ENCODE results near the gene FAM120B. TPM values are rescaled to one million over a fixed set of nuclear protein-coding genes. Genes with fewer than 3 reads are reported as not detected.

Gene FAM120B
- total and polyA plus RNA-seq, 2 experiments from 2014 or later, result 7.2 to 16.7 TPM

DNA sequence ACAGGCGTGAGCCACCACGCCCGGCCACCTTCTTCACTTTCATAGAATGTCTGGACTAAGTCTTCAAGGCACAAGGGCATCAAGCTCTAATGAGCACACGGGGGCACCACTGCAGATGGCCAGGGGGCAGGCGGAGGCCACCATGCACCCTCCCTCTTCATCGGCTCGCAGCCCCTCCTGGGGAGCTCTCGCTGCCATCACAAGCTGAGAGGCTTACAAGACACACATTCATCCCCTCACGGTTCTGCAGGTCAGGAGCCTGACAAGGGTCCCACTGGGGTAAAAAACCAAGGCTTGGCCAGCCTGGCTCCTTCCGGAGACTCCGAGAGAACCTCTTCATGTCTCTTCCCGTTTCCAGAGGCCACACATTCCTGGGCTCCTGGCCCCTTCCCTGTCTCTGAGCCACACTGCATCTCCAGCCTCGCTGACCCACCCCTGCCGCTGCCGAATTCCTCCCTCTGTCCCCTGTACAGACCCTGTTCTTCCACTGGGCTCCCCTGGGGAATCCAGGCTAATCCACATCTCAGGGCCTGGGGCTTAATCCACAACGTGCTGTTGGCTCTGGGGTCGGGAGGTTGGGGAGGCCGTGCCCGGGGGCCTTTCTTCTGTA lies 35.5 kb upstream of the FAM120B start:
- H3K4me1 Mint-ChIP-seq, result peaks cover 25% of the 10 kb centered on the region
- H2AFZ ChIP-seq, result no peak overlapping the region
- no peaks in the 10 kb centered on the region for H4K20me1 ChIP-seq (replicated peaks; ENCODE audit: insufficient read depth)
- no peaks in the 10 kb centered on the region for H3F3A ChIP-seq (replicated peaks; ENCODE audit: low read depth)
- H3K79me2 ChIP-seq (replicated peaks; ENCODE audit: insufficient read depth), result no peaks in the 10 kb centered on the region
- H3K9me3 Mint-ChIP-seq, result no peaks in the 10 kb centered on the region; the same call in 2 of the 3 replicates
- no peak for TF ChIP-seq EZH2phosphoT487 (IDR thresholded peaks at IDR 0.05; ENCODE audit: unreplicated experiment)
- no peak overlapping the region for H3K4me3 Mint-ChIP-seq
- DNase-seq (ENCODE audit: low spot score) (no peak), ATAC-seq (no peak)
- H3K27ac Mint-ChIP-seq, result no peak overlapping the region
- no peaks in the 10 kb centered on the region; the same call in 2 of the 3 replicates for H3K36me3 Mint-ChIP-seq (ENCODE audit: low read depth)
- H3K36me3 ChIP-seq (ENCODE audit: insufficient read depth), result no peaks in the 10 kb centered on the region
- H3K4me2 ChIP-seq, result no peak overlapping the region
- H3K27ac ChIP-seq (ENCODE audit: low read depth), result no peak overlapping the region
- H3K4me3 ChIP-seq, result no peak overlapping the region
- no peaks in the 10 kb centered on the region for H3K9me2 ChIP-seq (ENCODE audit: insufficient read depth)
- H3K27me3 Mint-ChIP-seq (ENCODE audit: insufficient read depth, low read depth, poor library complexity), result peaks cover 10% of the 10 kb centered on the region
- H3K27me3 ChIP-seq (ENCODE audit: insufficient read depth), result no peaks in the 10 kb centered on the region
- no peaks in the 10 kb centered on the region for H3K4me1 ChIP-seq (ENCODE audit: insufficient read depth)

DNA sequence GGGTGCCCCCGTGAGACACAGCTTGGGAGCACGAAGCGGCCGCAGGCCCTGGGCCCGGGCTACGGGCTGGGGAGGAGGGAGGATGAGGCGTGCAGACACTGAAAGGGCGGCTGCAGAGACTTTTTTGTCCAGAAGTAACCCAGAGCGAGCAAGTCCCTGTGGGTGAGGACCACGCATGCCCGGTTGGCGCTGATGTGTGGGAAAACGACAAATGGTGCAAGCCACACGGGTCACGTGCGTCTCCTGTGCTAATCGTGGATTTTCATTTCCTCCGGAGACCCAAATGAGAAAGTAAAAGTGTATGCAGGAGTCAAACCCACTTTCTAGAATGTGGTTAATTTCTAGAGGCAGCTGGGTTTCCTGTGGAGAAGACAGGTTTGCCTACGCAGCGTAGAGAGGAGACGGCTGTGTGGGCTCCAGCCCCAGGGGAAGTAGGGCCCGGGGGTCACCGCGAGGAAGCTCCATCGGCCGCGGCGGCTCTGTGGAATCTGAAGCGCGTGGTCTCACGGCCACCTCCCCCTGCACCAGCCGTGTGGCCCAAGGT lies 34.7 kb upstream of the FAM120B start:
- Mint-ChIP-seq H3K36me3 (ENCODE audit: low read depth) (no peaks in the 10 kb centered on the region; the same call in 2 of the 3 replicates), H3K27me3 (ENCODE audit: insufficient read depth, low read depth, poor library complexity) (peaks cover 10% of the 10 kb centered on the region), H3K4me3 (no peak overlapping the region), H3K27ac (no peak overlapping the region), H3K9me3 (no peaks in the 10 kb centered on the region; the same call in 2 of the 3 replicates), H3K4me1 (peaks cover 20% of the 10 kb centered on the region)
- TF ChIP-seq JUNB (IDR thresholded peaks at IDR 0.05; ENCODE audit: unreplicated experiment) (no peak), POLR2AphosphoS5 (IDR thresholded peaks at IDR 0.05; ENCODE audit: low read depth) (no peak), EZH2 (IDR thresholded peaks at IDR 0.05; ENCODE audit: low read depth, unreplicated experiment) (no peak), CREB1 (CRISPR knock-in tag; IDR thresholded peaks at IDR 0.05; ENCODE audit: low read depth) (no peak), ZNF114 (CRISPR knock-in tag; IDR thresholded peaks at IDR 0.05) (no peak)
- TF ChIP-seq, protein P1, sequence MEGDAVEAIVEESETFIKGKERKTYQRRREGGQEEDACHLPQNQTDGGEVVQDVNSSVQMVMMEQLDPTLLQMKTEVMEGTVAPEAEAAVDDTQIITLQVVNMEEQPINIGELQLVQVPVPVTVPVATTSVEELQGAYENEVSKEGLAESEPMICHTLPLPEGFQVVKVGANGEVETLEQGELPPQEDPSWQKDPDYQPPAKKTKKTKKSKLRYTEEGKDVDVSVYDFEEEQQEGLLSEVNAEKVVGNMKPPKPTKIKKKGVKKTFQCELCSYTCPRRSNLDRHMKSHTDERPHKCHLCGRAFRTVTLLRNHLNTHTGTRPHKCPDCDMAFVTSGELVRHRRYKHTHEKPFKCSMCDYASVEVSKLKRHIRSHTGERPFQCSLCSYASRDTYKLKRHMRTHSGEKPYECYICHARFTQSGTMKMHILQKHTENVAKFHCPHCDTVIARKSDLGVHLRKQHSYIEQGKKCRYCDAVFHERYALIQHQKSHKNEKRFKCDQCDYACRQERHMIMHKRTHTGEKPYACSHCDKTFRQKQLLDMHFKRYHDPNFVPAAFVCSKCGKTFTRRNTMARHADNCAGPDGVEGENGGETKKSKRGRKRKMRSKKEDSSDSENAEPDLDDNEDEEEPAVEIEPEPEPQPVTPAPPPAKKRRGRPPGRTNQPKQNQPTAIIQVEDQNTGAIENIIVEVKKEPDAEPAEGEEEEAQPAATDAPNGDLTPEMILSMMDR (conservative IDR thresholded peaks at IDR 0.05; ENCODE audit: low read depth in 2 of 2), result no peak
- TF ChIP-seq, protein P2, sequence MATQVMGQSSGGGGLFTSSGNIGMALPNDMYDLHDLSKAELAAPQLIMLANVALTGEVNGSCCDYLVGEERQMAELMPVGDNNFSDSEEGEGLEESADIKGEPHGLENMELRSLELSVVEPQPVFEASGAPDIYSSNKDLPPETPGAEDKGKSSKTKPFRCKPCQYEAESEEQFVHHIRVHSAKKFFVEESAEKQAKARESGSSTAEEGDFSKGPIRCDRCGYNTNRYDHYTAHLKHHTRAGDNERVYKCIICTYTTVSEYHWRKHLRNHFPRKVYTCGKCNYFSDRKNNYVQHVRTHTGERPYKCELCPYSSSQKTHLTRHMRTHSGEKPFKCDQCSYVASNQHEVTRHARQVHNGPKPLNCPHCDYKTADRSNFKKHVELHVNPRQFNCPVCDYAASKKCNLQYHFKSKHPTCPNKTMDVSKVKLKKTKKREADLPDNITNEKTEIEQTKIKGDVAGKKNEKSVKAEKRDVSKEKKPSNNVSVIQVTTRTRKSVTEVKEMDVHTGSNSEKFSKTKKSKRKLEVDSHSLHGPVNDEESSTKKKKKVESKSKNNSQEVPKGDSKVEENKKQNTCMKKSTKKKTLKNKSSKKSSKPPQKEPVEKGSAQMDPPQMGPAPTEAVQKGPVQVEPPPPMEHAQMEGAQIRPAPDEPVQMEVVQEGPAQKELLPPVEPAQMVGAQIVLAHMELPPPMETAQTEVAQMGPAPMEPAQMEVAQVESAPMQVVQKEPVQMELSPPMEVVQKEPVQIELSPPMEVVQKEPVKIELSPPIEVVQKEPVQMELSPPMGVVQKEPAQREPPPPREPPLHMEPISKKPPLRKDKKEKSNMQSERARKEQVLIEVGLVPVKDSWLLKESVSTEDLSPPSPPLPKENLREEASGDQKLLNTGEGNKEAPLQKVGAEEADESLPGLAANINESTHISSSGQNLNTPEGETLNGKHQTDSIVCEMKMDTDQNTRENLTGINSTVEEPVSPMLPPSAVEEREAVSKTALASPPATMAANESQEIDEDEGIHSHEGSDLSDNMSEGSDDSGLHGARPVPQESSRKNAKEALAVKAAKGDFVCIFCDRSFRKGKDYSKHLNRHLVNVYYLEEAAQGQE (IDR thresholded peaks at IDR 0.05; ENCODE audit: unreplicated experiment), result no peak
- no peaks in the 10 kb centered on the region for H3K27me3 ChIP-seq (ENCODE audit: insufficient read depth)
- H3F3A ChIP-seq (replicated peaks; ENCODE audit: low read depth), result no peaks in the 10 kb centered on the region
- no peak overlapping the region for H3K4me3 ChIP-seq
- no peaks in the 10 kb centered on the region for H3K9me2 ChIP-seq (ENCODE audit: insufficient read depth)
- H3K79me2 ChIP-seq (replicated peaks; ENCODE audit: insufficient read depth), result no peaks in the 10 kb centered on the region
- H2AFZ ChIP-seq, result no peak overlapping the region
- no peak for DNase-seq (ENCODE audit: low spot score)
- no peak for ATAC-seq
- no peaks in the 10 kb centered on the region for H4K20me1 ChIP-seq (replicated peaks; ENCODE audit: insufficient read depth)
- H3K4me2 ChIP-seq, result no peak overlapping the region
- no peaks in the 10 kb centered on the region for H3K4me1 ChIP-seq (ENCODE audit: insufficient read depth)
- no peaks in the 10 kb centered on the region for H3K36me3 ChIP-seq (ENCODE audit: insufficient read depth)
- H3K27ac ChIP-seq (ENCODE audit: low read depth), result no peak overlapping the region

All from GM23338 (cell line).